ENCODE measurements around the gene GSTK1.

GRCh38 chr7:143250199-143250598 lies 13.0 kb upstream of the GSTK1 start:
- no peak for TF ChIP-seq CTCF (IDR thresholded peaks at IDR 0.05)
- no peak for TF ChIP-seq POLR2A (IDR thresholded peaks at IDR 0.05)
